8988T (cell line): ENCODE results near the gene EVA1C.
A peak's percentile ranks its signal among the peaks of the same experiment; 100 is the strongest.
"Not testable (repeated sequence)": the region's sequence is repeated elsewhere in the genome, so short reads cannot be mapped to it uniquely, and the experiment has no call there.

Source experiments
- DNase-seq: peaks from one replicate; pipeline ENCODE4 v3.0.0; 2011

Gene EVA1C

DNA sequence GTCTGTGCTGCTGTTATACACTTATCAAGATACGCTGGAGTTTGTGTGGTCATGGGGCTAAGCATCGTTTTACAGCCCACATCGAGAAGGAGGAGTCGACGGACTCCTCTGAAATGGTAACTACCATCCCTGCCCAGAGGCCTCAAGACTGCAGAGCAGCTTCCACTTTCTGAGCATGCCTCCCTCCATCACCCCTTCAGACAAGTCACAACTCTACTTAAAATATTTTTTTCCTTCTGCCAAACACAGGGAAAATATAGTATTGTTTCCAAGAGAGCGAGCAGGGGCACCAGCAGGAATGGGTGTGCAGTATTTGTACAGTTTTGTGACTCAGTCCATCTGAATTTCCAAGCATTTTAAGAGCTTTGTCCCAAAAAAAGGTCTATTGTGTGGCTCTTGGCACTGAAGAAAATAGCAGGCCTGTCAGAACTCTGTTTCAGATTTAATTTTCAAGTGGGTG is 14.1 kb downstream of the EVA1C start:
- no peak for DNase-seq

GRCh38 chr21:32427958-32428623 is 15.6 kb downstream of the EVA1C start:
- DNase-seq: no peak

- DNase-seq: not testable (repeated sequence)
These were observed 20.6 kb downstream of the EVA1C start for GRCh38 chr21:32432982-32433660.

- DNase-seq: no peak
These were observed 25.2 kb downstream of the EVA1C start for GRCh38 chr21:32437729-32438128.

DNA sequence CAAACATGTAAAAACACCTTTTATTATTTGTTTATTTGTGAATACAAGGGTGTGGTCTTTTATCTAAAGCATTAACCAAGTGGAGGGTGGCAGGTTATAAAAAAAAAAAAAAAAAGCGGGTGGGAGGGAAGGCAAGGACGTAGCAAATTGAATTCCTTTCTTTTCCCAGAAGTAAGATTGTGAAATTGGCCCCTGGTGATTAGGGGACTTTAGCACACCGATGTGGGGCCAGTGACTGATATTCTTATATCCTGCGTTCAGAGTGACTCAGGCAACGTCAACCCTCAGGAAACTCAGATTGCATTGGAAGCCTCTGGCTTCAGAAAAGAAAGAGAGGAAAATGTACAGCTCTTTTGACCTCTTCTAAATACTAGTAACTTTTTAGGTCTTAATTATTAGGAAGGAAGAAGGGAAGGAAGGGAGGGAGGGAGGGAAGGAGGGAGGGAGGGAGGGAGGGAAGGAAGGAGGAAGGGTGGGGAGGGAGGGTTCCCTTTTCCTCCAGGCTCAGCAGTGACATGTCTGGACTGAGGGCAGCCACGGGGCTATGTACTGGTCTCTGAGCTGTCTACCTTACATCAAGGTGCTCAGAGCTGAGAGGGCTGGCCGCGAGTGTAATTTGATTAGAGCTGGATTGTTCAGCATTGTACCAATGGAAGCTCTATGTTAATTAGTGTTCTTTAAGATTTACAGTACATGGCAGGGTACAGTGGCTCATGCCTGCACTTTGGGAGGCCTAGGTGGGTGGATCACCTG is 30.2 kb downstream of the EVA1C start:
- no peak for DNase-seq

DNA sequence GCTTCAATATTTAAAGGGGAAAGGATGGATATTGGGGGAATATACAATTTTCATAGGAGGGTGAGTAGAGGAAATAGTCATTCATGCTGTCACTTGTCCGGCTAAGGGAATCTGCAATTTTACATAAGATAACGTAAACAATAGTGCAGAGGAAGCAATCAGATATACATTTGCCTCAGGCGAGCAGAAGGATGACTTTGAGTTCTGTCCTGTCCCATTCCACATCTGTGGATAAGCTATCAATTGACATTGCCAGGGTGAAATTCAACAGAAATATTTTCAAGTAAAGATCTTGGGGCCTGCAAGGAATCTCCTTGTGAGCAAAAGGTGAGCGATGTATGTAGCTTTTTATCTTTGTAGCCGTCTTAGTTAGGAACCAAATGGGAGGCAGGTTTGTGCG is 32.6 kb downstream of the EVA1C start:
- DNase-seq: no peak

- DNase-seq: not testable (repeated sequence)
These were observed 33.9 kb downstream of the EVA1C start for GRCh38 chr21:32446440-32446839.

GRCh38 chr21:32447224-32447623 is 34.7 kb downstream of the EVA1C start:
- DNase-seq: no peak

DNA sequence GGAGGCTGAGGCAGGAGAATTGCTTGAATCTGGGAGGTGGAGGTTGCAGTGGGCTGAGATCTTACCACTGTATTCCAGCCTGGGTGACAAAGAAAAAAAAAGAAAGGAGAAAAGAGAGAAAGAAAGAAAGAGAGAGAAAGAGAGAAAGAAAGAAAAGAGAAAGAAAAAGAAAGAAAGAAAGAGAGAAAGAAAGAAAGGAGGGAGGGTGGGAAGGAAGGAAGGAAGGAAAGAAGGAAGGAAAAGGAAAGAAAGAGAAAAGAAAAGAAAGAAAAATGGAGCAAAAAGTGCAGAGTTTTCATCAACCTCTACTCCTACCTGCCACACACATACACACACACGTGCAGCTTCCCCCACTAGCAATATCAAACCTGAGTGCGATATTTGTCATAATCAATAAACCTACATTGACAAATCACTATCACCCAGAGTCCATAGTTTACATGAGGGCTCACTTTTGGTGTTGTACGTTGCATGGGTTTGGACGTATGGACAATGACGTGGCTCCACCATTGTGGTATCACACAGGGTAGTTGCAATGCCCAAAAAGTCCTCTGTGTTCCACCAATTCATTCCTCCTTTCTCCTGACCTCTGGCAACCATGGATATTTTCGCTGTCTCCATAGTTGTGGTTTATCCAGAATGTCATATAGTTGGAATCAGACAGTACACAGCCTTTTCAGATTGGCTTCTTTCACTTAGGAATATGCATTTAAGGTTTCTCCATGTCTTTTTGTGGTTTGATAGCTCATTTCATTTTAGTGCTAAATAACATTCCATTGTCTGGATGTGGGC is 36.5 kb downstream of the EVA1C start:
- no peak for DNase-seq

- DNase-seq: not testable (repeated sequence)
These were observed 38.6 kb downstream of the EVA1C start for GRCh38 chr21:32450881-32451701.

DNA sequence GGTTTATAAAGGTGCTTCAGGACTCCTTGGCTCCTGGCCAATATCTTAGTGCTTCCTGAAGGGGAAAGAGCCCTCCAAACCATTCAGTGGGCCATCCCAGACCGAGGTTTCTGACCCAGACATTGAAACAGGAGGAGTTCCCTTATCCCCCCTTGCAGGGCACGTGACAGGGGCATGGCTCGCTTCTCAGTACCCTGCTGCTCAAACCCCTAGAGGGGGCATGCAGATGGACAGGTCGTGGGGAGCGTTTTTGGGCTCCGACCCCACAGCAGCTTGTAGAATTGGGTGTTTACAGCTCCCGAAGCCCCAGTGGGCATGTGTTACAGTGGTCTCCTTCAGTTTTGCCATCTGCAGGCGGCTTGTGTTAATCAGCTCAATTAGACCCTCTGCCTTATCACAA is 39.7 kb downstream of the EVA1C start:
- not testable (repeated sequence) for DNase-seq

GRCh38 chr21:32452641-32453040 is 40.1 kb downstream of the EVA1C start:
- DNase-seq: no peak

- DNase-seq: no peak
These were observed 43.0 kb downstream of the EVA1C start for GRCh38 chr21:32455548-32455947.

GRCh38 chr21:32456497-32456918 is 44.0 kb downstream of the EVA1C start:
- DNase-seq: no peak

DNA sequence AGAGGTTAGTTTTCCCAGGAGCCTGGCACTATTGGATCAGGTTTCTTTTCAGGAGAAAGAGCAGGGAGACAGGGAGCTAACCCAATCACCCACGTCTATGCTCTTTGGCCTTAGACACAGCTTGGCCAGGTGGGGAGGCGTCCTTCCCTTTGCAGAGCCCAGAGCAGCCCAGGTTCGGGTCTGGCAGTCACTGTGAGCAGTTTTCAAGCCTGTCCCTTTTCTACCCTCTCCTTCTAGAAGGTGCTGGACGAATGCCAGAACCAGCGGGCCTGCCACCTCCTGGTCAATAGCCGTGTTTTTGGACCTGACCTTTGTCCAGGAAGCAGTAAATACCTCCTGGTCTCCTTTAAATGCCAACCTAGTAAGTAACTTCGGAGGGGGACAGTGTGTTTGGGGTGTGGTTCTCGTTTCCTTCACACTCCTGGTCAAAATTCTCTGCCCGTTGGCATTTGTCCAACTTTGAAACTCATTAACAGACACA is 44.9 kb downstream of the EVA1C start:
- no peak for DNase-seq

GRCh38 chr21:32457962-32458361 is 45.5 kb downstream of the EVA1C start:
- no peak for DNase-seq

DNA sequence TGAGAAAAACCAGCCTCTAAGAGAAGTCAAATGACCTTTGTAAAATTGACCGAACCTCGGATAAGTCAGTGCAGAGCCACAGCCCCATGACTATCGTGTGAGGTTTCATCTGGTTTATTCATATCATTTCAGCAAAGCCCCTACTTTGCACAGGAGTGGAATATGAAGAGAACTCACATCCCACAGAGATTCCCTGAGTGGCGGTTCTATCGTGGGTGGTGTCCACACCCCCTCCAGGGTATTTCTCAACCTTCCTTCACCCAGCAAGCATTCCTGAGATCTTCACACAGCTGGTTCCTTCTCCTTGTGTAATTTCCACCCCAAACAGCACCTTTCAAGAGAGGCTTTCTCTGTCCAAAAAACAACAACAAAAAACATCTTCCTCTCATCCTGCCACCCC is 47.5 kb downstream of the EVA1C start:
- no peak for DNase-seq

- DNase-seq: no peak
These were observed 49.0 kb downstream of the EVA1C start for GRCh38 chr21:32461503-32461902.

GRCh38 chr21:32462564-32462963 is 50.1 kb downstream of the EVA1C start:
- DNase-seq: not testable (repeated sequence)

DNA sequence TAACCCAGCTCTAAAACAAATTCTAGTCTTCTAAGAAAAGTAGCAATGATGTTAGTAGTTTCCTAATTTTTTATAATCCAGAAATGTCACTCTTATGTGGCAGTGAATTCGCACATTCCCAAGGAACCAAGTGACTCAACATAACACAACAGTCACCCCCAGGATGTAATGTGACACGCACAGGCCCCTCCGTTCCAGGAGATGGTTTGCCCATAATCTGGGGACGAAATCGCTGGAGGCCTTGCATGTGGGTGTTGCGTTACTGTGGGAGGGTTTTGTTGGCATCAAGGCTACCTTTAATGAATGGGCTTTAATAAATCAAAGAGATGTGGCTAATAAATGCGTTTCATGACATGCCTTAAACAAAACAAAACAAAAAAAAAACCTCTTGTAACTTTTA is 50.9 kb downstream of the EVA1C start:
- peak; percentile 37 for DNase-seq

DNA sequence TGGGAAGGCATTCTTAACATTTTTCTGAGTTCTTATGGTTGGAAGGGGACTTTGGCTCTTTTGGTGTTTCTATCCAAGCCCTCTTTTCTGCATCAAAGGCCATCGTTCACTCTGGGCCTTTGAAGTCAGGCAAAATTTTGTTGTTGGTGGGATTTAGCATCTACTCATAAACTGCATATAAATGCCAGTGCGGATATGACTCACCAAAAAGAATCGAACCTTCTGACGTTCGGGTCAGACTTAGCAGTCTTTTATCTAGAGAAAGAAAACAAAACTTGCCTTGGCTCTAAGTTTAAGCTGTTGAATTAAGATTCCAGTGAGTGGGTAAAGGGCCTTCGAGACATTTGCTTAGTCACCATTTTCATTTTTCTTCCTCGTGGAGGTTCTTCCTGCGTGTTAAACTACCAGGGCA is 51.4 kb downstream of the EVA1C start:
- DNase-seq: no peak

DNA sequence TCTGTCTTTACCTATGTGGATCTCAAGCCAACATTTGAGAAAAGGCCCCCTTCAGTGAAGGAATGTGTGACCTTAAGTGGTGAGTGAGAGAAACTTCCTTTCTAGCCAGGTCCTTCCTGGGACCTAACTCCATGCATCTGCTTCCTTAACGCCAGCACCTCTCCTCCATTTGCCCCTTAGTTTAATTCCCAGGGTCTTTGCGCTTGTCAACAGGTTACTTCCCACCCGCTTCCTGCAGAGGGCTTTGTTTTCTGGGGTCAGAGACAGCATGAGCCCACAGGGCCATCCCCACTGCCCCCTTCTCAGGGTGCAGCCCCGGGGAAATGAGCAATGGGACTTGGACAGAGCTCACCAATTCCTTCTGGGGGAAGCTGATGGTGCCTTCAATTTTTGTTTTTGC is 54.8 kb downstream of the EVA1C start:
- no peak for DNase-seq
